Vagina (tissue), 2 donors: ENCODE measurements around the gene TRPV6.

ENCODE experiments used
- POLR2AphosphoS5 ChIP-seq, 2 donors: sonication (generic); formaldehyde crosslinking; IDR thresholded peaks; one replicate each; pipeline ENCODE4 v1.9.0; 2017; ENCODE audit warnings: antibody characterized with exemption in 2 of 2, mild to moderate bottlenecking in 2 of 2, low read depth in 1 of 2; ENCODE audit not compliant: insufficient read depth in 1 of 2
- TF ChIP-seq, protein P1 (sequence below), 3 experiments: fragments of 450-650 bp in 2 of 3; fragments of 200-600 bp in 1 of 3; sonication (generic) in 1 of 3; IDR thresholded peaks; one replicate each; pipeline ENCODE4 v1.5.1; 2017 to 2019; ENCODE audit warnings: antibody characterized with exemption in 3 of 3, mild to moderate bottlenecking in 2 of 3, moderate library complexity in 2 of 3

- TF ChIP-seq, protein P1, sequence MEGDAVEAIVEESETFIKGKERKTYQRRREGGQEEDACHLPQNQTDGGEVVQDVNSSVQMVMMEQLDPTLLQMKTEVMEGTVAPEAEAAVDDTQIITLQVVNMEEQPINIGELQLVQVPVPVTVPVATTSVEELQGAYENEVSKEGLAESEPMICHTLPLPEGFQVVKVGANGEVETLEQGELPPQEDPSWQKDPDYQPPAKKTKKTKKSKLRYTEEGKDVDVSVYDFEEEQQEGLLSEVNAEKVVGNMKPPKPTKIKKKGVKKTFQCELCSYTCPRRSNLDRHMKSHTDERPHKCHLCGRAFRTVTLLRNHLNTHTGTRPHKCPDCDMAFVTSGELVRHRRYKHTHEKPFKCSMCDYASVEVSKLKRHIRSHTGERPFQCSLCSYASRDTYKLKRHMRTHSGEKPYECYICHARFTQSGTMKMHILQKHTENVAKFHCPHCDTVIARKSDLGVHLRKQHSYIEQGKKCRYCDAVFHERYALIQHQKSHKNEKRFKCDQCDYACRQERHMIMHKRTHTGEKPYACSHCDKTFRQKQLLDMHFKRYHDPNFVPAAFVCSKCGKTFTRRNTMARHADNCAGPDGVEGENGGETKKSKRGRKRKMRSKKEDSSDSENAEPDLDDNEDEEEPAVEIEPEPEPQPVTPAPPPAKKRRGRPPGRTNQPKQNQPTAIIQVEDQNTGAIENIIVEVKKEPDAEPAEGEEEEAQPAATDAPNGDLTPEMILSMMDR (IDR thresholded peaks at IDR 0.05) = no peak
- TF ChIP-seq POLR2AphosphoS5 (IDR thresholded peaks at IDR 0.05; ENCODE audit: insufficient read depth in 1 of 2, low read depth in 1 of 2) = no peak
Measured at GRCh38 chr7:142886866-142887265, 1.3 kb upstream of the TRPV6 start.
